HAP-1 (cell line): Measurements from ENCODE around the gene ECPAS.
"Not testable (repeated sequence)": the region's sequence is repeated elsewhere in the genome, so short reads cannot be mapped to it uniquely, and the experiment has no call there.

Experiments used
- DNase-seq, 2 experiments: peaks; one replicate each; pipeline ENCODE4 v3.0.0-alpha.2; 2016 to 2020; ENCODE audit warnings: low spot score in 2 of 2
- H3K27me3 ChIP-seq: fragments of 250-450 bp; sonication (Bioruptor Pico); 2 replicates; pipeline ENCODE4 v1.5.1; 2020; ENCODE audit warnings: low read depth, mild to moderate bottlenecking, moderate library complexity
- H3K36me3 ChIP-seq: fragments of 250-450 bp; sonication (Bioruptor Pico); replicated peaks from 2 replicates; pipeline ENCODE4 v1.5.1; 2020; ENCODE audit warnings: mild to moderate bottlenecking
- H3K4me1 ChIP-seq: fragments of 250-450 bp; sonication (Bioruptor Pico); 2 replicates; pipeline ENCODE4 v1.5.1; 2020; ENCODE audit warnings: mild to moderate bottlenecking
- H3K4me3 ChIP-seq: fragments of 250-450 bp; sonication (Bioruptor Pico); 2 replicates; pipeline ENCODE4 v1.5.1; 2020; ENCODE audit warnings: mild to moderate bottlenecking, moderate library complexity
- H3K9me3 ChIP-seq: fragments of 250-450 bp; sonication (Bioruptor Pico); 2 replicates; pipeline ENCODE4 v1.5.1; 2020; ENCODE audit warnings: mild to moderate bottlenecking, moderate library complexity
- in situ Hi-C: fragments of 300-500 bp; cut with MboI; formaldehyde crosslinking; loops from 3 replicates; pipeline ENCODE4 v1.14.3; 2020; ENCODE audit warnings: low sequenced_read_pairs, inconsistent platforms, mixed read lengths

The ECPAS gene

GRCh38 chr9:111501005-111501562, 16.9 kb upstream of the ECPAS start:
- no peak for DNase-seq
- Histone ChIP-seq H3K36me3 (no peaks in the 10 kb centered on the region), H3K4me1 (no peaks in the 10 kb centered on the region), H3K4me3 (no peak overlapping the region), H3K27me3 (no peaks in the 10 kb centered on the region), H3K9me3 (no peaks in the 10 kb centered on the region)
- in situ Hi-C loops = no loop called here

- H3K4me1 ChIP-seq, H3K36me3 ChIP-seq, H3K4me3 ChIP-seq, H3K9me3 ChIP-seq, in situ Hi-C loops, H3K27me3 ChIP-seq, DNase-seq: not testable (repeated sequence)
Observed at GRCh38 chr9:111497196-111497595, 13.0 kb upstream of the ECPAS start.

- Histone ChIP-seq H3K9me3 (no peaks in the 10 kb centered on the region), H3K4me1 (peaks cover 16% of the 10 kb centered on the region), H3K4me3 (peak overlapping the region; percentile 60), H3K36me3 (no peaks in the 10 kb centered on the region), H3K27me3 (no peaks in the 10 kb centered on the region)
- peak in 1 of 2 experiments; percentile 38 for DNase-seq
- in situ Hi-C loops = no loop called here
Observed at GRCh38 chr9:111484572-111484894, 350 bp upstream of the ECPAS start.

- no peaks in the 10 kb centered on the region for H3K27me3 ChIP-seq
- H3K9me3 ChIP-seq = no peaks in the 10 kb centered on the region
- H3K4me1 ChIP-seq = peaks cover 16% of the 10 kb centered on the region
- DNase-seq = peak; percentile 32 to 67
- H3K4me3 ChIP-seq = peak overlapping the region; percentile 66; the same call in 1 of the 2 replicates
- in situ Hi-C loops = no loop called here
- no peaks in the 10 kb centered on the region for H3K36me3 ChIP-seq
Observed at GRCh38 chr9:111483439-111483857, 735 bp downstream of the ECPAS start.

- Histone ChIP-seq H3K9me3 (no peaks in the 10 kb centered on the region), H3K27me3 (no peaks in the 10 kb centered on the region), H3K4me1 (peaks cover 16% of the 10 kb centered on the region), H3K36me3 (no peaks in the 10 kb centered on the region), H3K4me3 (peak overlapping the region; percentile 66)
- peak; percentile 43 to 86 for DNase-seq
- in situ Hi-C loops = no loop called here
Observed at GRCh38 chr9:111482694-111483438, 1.3 kb downstream of the ECPAS start.

DNA sequence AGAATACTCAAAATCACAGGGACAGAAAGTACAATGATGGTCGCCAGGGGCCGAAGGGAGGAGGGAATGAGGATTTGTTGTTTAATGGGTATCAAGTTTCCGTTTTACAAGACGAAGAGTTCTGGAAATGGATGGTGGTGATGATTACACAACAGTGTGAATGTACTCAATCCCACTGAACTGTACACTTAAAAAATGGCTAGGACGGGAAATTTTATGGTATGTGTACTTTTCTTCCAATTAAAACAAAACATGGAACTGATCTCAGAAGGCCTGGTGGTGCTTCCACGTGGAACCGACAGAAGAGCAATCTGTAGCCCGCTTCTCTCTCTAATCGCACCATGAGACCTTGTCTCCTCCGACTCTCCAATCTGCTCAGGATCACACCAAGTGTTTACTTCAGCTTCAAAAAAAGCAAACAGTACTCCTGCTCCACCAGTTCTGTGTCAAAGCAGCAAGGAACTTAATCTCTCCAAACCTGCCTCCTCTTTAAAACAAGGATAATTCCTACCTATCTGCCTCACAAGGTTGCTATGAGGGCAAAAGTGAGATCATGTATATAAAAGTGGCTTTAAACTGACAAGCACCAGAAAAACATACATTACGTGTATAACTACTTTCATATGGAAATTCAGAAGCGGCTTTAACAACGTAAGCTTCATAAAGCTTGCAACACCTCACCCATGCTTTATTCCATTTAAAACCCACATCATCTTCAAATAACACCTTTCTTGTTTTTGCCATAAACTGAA, 2.1 kb downstream of the ECPAS start:
- Histone ChIP-seq H3K36me3 (no peaks in the 10 kb centered on the region), H3K9me3 (no peaks in the 10 kb centered on the region), H3K4me1 (peaks cover 16% of the 10 kb centered on the region), H3K4me3 (peak overlapping the region; percentile 66), H3K27me3 (no peaks in the 10 kb centered on the region)
- DNase-seq = peak; percentile 47 to 49
- in situ Hi-C loops = no loop called here

- no peak for DNase-seq
- in situ Hi-C loops = no loop called here
- no peak overlapping the region for H3K4me3 ChIP-seq
- H3K27me3 ChIP-seq = no peaks in the 10 kb centered on the region
- H3K36me3 ChIP-seq = no peaks in the 10 kb centered on the region
- H3K9me3 ChIP-seq = no peaks in the 10 kb centered on the region
- peaks cover 8% of the 10 kb centered on the region for H3K4me1 ChIP-seq
Observed at GRCh38 chr9:111477677-111478076, 6.5 kb downstream of the ECPAS start.

DNA sequence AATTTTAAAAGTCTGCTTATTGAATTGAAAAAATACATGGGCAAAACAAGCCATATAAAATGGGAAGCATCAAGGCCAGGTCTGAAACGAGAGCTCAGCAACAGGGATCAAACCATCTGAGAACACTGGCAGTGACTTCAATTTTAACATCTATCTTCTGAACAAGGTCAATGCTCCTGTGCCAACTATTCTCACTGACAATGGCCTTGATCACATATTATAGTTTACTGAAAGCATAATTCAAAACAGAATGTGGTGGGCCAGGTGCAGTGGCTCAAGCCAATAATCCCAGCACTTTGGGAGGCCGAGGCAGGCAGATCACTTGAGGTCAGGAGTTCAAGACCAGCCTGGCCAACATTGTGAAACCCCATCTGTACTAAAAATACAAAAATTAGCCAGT, 9.0 kb downstream of the ECPAS start:
- Histone ChIP-seq H3K27me3 (no peaks in the 10 kb centered on the region), H3K36me3 (no peaks in the 10 kb centered on the region), H3K9me3 (no peaks in the 10 kb centered on the region), H3K4me1 (peaks cover 7% of the 10 kb centered on the region), H3K4me3 (no peak overlapping the region)
- in situ Hi-C loops = no loop called here
- no peak for DNase-seq

DNA sequence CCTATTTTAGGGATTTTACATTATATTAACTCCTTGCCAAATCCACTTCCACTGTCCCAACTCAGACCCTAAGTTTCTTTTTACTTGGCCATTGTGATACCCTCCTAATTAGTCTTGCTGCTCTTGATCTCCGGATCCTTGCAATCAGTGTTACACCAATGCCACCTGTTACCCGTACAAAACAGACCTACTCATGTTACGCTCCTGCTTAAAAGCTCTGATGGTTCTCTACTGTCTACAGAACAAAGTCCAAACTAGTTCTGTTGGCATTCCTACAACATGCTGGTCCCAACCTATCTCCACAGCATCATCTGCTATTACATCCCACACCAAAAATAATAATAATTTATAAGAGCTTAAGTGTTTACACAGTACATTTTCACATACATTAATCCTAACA, 9.8 kb downstream of the ECPAS start:
- H3K4me3 ChIP-seq = no peak overlapping the region
- H3K36me3 ChIP-seq = no peaks in the 10 kb centered on the region
- H3K4me1 ChIP-seq = peaks cover 7% of the 10 kb centered on the region
- H3K27me3 ChIP-seq = no peaks in the 10 kb centered on the region
- no peaks in the 10 kb centered on the region for H3K9me3 ChIP-seq
- in situ Hi-C loops = no loop called here
- no peak for DNase-seq

DNA sequence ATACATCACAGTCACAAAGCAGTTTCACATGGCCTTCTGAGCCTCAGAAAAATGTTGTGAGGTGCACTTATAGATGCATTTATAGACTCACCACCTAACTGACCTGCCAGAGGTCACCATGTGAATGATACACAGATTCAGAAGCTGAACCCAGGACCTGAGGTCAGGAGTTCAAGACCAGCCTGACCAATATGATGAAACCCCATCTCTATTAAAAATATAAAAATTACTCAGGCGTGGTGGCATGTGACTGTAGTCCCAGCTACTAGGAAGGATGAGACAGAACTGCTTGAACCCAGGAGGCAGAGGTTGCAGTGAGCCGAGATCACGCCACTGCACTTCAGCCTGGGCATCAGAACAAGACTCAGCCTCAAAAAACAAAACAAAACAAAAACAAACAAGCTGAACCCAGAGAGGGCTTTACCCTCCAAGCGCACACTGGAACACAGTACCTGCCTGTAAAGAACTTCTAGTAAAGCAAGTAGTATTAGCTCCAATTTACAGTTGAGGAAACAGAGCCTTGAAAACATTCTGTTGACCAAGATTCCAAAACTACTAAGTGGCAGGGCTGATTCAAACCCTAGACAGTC, 16.3 kb downstream of the ECPAS start:
- no peak for DNase-seq
- Histone ChIP-seq H3K9me3 (no peaks in the 10 kb centered on the region), H3K4me3 (no peak overlapping the region), H3K36me3 (no peaks in the 10 kb centered on the region), H3K27me3 (no peaks in the 10 kb centered on the region), H3K4me1 (peaks cover 7% of the 10 kb centered on the region)
- in situ Hi-C loops = no loop called here

GRCh38 chr9:111463048-111463447, 21.1 kb downstream of the ECPAS start:
- no peaks in the 10 kb centered on the region for H3K4me1 ChIP-seq
- DNase-seq = no peak
- in situ Hi-C loops = no loop called here
- no peak overlapping the region for H3K4me3 ChIP-seq
- H3K36me3 ChIP-seq = no peaks in the 10 kb centered on the region
- H3K9me3 ChIP-seq = no peaks in the 10 kb centered on the region
- no peaks in the 10 kb centered on the region for H3K27me3 ChIP-seq

- no peak overlapping the region for H3K4me3 ChIP-seq
- no peak for DNase-seq
- no peaks in the 10 kb centered on the region for H3K36me3 ChIP-seq
Observed at GRCh38 chr9:111458139-111459009, 25.8 kb downstream of the ECPAS start.

DNA sequence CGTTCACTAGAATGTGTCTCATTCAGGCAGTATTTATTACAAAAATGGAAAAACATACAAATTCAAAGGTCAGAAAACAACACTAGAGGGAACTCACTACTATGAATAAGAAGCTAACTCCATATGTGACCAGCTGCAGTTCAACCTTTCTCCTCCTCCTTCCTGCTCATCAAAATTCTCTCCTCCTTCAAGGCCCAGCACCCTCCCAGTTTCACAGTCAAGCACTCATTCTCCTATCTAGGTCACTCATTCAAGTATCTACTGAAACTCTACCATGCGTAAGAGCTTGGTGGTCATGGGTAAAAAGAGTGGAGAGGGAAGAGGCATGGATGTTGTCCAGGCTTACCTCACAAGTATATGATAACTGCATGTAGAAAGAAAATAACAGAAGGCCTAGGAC, 27.7 kb downstream of the ECPAS start:
- H3K4me1 ChIP-seq = peaks cover 12% of the 10 kb centered on the region
- no peaks in the 10 kb centered on the region for H3K9me3 ChIP-seq
- no peaks in the 10 kb centered on the region for H3K27me3 ChIP-seq
- no peak overlapping the region for H3K4me3 ChIP-seq
- no peaks in the 10 kb centered on the region for H3K36me3 ChIP-seq
- no peak for DNase-seq
- in situ Hi-C loops = no loop called here

More at GRCh38 chr9:111458139-111459009, 25.8 kb downstream of the ECPAS start:
- no peaks in the 10 kb centered on the region for H3K27me3 ChIP-seq
- in situ Hi-C loops = no loop called here
- H3K9me3 ChIP-seq = no peaks in the 10 kb centered on the region
- peaks cover 12% of the 10 kb centered on the region for H3K4me1 ChIP-seq
